Posterior cingulate gyrus (tissue), 11 donors: ENCODE results near the gene TBC1D24.
"Not testable (repeated sequence)": the region's sequence is repeated elsewhere in the genome, so short reads cannot be mapped to it uniquely, and the experiment has no call there.

ENCODE experiments used
- DNase-seq, 10 donors: peaks; one replicate each; pipeline versions ENCODE4 v3.0.0 to v3.0.0-alpha.2; 2020 to 2021; ENCODE audit warnings: mixed read lengths in 3 of 10
- intact Hi-C: fragments of 100-400 bp; cut with DNase I; formaldehyde crosslinking; loops from one replicate; pipeline ENCODE4 v1.15.1; 2023

The TBC1D24 gene

GRCh38 chr16:2474877-2475412 is at the start of gene TBC1D24:
TBC1D24 (plus strand) TSS chr16:2475127; CDS start chr16:2496149, 21,022 bp downstream.
- intact Hi-C loops = no loop called here
- peak; percentile 74 to 98 (median 84) for DNase-seq

DNA sequence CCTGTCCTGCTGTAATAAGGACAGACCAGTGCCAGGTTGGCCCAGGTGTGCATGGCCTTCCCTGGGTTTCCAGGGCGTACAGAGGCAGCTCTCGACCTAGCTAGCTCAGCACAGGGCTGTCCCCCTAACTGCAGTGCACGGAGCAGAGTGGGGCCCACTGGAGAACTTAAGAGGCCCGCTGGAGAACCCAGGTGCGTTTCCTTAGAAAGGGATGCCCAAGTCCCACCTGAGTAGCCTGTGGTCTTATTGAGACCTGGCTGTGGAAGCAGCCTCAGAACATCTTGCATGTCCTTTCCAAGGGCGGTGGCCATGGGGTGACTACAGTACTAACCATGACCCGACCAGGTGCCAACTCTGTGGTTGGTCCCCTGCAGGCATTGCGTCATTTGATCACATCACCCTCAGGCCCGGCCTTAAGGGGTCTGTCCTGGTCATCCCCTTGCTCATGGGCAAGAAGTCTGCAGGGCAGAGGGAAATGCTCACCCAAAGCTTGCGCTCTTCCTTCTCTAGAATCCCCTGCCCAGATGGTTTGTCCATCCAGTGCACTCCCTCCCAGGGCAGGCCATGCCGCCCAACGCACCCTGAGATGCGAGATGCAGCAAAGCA is 49.0 kb upstream of the TBC1D24 start:
- intact Hi-C loops = no loop called here
- peak in 1 of 10 donors; percentile 74 for DNase-seq

- peak in 2 of 10 donors; percentile 53 to 82 for DNase-seq
These were observed 48.0 kb upstream of the TBC1D24 start for GRCh38 chr16:2426941-2427361.

GRCh38 chr16:2427526-2427925 is 47.4 kb upstream of the TBC1D24 start:
- intact Hi-C loops = no loop called here
- DNase-seq = peak in 2 of 10 donors; percentile 66 to 67

More at GRCh38 chr16:2426941-2427361, 48.0 kb upstream of the TBC1D24 start:
- intact Hi-C loops = no loop called here

DNA sequence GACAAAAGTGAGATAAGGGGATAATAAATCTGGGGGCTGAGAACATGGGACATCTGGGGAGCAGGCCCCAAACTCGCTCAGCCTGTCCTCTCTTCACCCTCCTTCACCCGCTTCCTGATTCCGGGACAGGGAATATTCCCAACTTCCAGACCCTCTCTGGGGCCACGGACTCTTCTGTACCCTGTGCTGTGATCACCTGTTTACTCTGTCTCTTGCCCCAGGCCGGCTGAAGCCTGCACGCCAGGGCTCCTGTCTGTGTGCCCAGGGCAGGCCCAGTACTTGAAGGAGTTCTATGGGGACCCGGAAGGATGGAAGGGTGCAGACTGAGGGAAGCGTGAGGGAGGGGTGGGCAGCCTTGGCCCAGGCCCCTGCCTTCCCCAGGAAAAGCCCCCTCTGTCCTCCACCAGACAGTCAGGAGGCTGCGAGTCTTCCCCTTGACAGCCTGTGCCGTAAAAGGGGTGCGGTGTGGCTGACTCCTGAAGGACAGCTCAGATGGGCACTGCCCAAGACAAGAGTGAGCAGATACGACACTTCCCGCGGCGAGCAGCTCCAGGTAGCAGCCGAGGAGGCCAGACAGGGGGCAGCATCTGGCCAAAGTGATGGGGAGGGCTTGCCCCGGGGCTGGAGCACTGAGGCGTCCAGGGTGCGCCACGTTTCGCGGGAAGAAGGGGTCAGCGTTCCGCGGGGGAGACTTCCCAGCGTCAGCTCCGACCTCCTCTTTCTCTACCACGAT is 46.7 kb upstream of the TBC1D24 start:
- peak in 2 of 10 donors; percentile 33 to 88 for DNase-seq
- intact Hi-C loops = no loop called here

DNA sequence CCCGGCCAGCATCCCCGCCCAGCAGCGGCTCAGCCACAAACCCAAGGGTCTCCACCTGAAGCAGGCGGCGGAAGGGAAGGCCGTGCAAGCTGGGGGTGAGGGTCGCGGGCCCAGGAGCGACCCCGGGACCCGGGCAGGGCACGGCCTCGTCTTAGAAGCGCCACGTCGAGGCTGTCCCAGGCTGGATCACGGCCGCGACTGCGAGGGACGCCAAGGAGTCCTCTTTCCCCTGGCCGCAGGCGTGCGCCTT is 46.2 kb upstream of the TBC1D24 start:
- DNase-seq = no peak
- intact Hi-C loops = loop anchor here (1.0 kb wide), 2 partner anchors 73 to 87 kb away; no protein-coding TSS in a partner anchor

GRCh38 chr16:2429034-2429770 is 45.7 kb upstream of the TBC1D24 start, which contains the start of gene CCNF:
CCNF (plus strand) TSS chr16:2429447; CDS start chr16:2429482, 35 bp downstream.
- DNase-seq = peak; percentile 96 to 99 (median 98)
- intact Hi-C loops = loop anchor here (1.0 kb wide), 2 partner anchors 72 to 88 kb away; no protein-coding TSS in a partner anchor

- peak in 3 of 10 donors; percentile 28 to 79 (median 78) for DNase-seq
- intact Hi-C loops = loop anchor here (1.0 kb wide), 2 partner anchors 71 to 89 kb away; no protein-coding TSS in a partner anchor
These were observed 44.9 kb upstream of the TBC1D24 start for GRCh38 chr16:2429771-2430663.

DNA sequence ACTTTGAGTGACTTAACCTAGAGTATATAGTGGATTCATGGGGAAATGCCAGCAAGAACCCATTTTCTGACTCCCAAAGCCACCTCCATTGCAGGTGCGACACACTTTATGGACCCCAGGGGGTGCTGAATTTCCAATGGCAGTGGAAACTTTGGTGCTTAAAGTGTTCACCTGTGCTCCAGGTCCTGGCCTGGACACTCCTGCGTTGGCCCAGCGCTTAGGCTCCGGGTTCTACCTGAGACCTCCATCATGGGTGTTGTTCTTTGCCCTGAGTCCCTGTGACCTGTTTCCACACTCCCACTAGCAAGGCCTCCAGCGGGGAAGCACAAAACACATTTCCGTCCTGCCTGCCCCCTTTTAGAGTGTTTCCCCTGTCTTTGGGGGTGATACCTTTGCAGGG is 42.6 kb upstream of the TBC1D24 start:
- DNase-seq = peak in 1 of 10 donors; percentile 52
- intact Hi-C loops = no loop called here

GRCh38 chr16:2432801-2433505 is 42.0 kb upstream of the TBC1D24 start:
- intact Hi-C loops = no loop called here
- DNase-seq = peak in 2 of 10 donors; percentile 65 to 79

DNA sequence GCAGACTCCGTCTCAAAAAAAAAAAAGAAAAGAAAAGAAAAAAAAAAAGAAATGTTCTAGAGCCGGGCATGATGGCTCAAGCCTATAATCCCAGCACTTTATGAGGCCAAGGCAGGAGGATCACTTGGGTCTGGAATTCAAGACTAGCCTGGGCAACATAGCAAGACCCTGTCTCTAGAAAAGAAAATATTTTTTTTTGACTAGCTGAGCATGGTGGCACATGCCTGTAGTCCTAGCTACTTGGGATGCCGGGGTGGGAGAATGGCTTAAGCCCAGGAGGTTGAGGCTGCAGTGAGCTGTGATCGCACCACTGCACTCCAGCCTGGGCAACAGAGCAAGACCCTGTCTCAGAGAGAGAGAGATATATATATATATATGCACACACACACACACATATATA is 39.7 kb upstream of the TBC1D24 start:
- intact Hi-C loops = not testable (repeated sequence)
- peak in 2 of 10 donors; percentile 16 to 29 for DNase-seq

GRCh38 chr16:2436110-2436509 is 38.8 kb upstream of the TBC1D24 start:
- DNase-seq = peak in 3 of 10 donors; percentile 25 to 33 (median 27)
- intact Hi-C loops = no loop called here

DNA sequence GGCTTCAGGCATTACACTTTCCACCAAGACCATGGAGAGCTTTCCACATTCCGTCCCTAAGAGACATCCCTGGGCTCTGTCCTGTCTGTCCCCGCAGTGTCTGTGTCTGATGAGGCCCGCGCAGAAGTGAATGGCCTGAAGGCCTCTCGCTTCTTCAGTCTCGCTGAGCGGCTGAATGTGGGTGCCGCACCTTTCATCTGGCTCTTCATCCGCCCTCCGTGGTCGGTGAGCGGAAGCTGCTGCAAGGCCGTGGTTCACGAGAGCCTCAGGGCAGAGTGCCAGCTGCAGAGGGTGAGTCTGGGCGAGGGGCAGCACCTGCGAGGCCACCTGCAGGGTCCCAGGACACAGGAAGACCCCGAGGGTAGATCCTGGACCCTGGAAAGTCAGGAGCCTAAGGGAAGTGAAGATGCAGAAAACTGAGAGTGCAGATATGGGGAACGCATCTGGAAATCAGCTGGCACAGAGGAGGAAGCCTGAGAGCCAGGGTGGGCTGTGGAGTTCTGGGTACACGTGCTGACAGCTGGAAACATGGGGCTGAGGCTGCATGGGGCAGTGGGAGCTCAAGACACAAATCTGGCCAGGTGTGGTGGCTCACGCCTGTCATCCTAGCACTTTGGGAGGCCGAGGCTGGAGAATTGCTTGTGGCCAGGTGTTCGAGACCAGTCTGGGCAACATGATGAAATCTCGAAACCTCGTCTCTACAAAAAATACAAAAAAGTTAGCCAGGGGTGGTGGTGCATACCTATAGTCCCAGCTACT is 37.7 kb upstream of the TBC1D24 start:
- DNase-seq = peak in 3 of 10 donors; percentile 45 to 70 (median 66)
- intact Hi-C loops = no loop called here

- intact Hi-C loops = no loop called here
- peak in 3 of 10 donors; percentile 55 to 76 (median 75) for DNase-seq
These were observed 36.8 kb upstream of the TBC1D24 start for GRCh38 chr16:2438121-2438520.

- DNase-seq = peak in 2 of 10 donors; percentile 46 to 65
- intact Hi-C loops = no loop called here
These were observed 35.3 kb upstream of the TBC1D24 start for GRCh38 chr16:2439598-2439997.

DNA sequence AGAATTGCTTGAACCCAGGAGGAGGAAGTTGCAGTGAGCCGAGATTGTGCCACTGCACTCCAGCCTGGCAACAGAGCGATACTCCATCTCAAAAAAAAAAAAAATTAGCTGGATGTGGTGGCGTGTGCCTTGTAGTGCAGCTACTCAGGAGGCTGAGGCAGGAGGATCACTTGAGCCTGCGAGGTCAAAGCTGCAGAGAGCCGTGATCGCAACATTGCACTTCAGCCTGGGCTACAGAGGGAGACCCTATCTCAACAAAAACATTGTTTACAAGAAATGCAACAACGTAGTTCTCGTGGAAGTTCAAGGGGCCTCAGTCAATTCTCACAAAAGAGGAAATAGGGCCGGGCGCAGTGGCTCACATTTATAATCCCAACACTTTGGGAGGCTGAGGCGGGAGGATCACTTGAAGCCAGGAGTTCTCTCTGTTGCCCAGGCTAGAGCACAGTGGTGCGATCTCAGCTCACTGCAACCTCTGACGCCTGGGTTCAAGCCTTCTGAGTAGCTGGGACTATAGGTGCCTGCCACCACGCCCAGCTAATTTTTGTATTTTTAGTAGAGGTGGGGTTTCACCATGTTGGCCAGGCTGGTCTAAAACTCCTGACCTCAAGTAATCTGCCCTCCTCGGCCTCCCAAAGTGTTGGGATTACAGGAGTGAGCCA is 33.7 kb upstream of the TBC1D24 start:
- DNase-seq = peak in 1 of 10 donors; percentile 7
- intact Hi-C loops = not testable (repeated sequence)

DNA sequence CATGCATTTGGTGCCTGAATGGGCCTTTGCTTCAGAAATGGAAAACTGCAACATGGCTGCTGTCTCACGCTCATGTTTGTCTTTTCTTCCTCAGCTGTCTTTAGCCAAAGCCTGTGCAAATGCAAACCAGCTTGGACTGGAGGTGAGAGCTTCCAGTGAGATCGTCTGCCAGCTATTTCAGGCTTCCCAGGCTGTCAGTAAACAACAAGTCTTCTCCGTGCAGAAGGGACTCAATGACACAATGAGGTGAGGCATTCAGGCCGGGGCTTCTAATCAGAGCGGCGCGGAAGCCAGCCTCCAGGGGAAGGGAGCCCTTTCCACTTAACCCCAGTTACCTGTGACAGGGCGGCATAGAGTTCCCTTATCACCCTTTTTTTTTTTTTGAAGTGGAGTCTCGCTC is 31.4 kb upstream of the TBC1D24 start:
- no peak for DNase-seq
- intact Hi-C loops = no loop called here
